Measurements from ENCODE around the gene CHMP6. TPM values are rescaled to one million over a fixed set of nuclear protein-coding genes. Genes with fewer than 3 reads are reported as not detected.

CHMP6 gene
- total RNA-seq, 1 donor from 2014 or later, result 31.1 TPM

DNA sequence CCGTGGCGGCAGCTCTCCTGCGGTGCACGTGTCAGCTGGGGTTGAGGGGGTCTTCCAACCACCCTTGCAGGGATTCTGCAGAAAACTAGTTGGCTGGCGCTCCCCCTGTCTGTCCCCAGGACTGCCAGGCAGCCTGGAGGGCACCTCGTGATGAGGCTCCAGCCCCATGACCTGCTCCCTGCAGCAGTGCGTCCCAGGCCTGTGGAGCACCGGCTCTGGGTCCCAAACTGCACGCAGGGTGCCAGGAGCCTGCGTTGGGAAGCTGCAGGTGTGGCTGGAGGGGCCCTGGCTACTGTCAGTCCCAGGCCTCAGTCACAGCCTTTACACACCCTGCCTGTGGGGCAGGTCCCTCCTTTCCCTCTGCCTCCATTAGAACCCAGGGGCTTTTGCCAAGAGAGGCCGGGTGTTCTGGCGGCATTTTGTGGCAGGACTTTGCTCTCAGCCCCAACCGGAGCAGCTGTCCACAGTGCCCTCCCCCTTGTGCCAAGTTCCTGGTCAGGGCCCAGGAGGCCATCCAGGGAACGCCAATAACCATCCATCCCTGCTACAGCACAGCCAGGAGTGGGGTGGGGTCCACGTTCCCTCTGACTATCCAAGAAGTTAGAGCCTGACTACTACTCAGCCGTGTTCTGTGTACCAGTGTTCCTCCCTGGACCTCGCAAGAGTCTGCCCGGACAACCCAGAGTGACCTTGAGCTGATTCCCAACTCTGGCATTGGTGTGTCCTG lies 9.2 kb downstream of the CHMP6 start:
- H3K4me1 Mint-ChIP-seq (ENCODE audit: unreplicated experiment), result peaks cover 12% of the 10 kb centered on the region
- TF ChIP-seq, protein P1, sequence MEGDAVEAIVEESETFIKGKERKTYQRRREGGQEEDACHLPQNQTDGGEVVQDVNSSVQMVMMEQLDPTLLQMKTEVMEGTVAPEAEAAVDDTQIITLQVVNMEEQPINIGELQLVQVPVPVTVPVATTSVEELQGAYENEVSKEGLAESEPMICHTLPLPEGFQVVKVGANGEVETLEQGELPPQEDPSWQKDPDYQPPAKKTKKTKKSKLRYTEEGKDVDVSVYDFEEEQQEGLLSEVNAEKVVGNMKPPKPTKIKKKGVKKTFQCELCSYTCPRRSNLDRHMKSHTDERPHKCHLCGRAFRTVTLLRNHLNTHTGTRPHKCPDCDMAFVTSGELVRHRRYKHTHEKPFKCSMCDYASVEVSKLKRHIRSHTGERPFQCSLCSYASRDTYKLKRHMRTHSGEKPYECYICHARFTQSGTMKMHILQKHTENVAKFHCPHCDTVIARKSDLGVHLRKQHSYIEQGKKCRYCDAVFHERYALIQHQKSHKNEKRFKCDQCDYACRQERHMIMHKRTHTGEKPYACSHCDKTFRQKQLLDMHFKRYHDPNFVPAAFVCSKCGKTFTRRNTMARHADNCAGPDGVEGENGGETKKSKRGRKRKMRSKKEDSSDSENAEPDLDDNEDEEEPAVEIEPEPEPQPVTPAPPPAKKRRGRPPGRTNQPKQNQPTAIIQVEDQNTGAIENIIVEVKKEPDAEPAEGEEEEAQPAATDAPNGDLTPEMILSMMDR (IDR thresholded peaks at IDR 0.05), result no peak
- no peak for DNase-seq (ENCODE audit: extremely low spot score, unreplicated experiment)

GRCh38 chr17:81002013-81002384 lies 10.4 kb downstream of the CHMP6 start:
- peaks cover 12% of the 10 kb centered on the region for H3K4me1 Mint-ChIP-seq (ENCODE audit: unreplicated experiment)
- H3K4me3 Mint-ChIP-seq (ENCODE audit: unreplicated experiment), result no peak overlapping the region

More for the DNA sequence above, 9.2 kb downstream of the CHMP6 start:
- Mint-ChIP-seq H3K27ac (ENCODE audit: unreplicated experiment) (no peak overlapping the region), H3K36me3 (ENCODE audit: unreplicated experiment) (peaks cover 6% of the 10 kb centered on the region), H3K27me3 (ENCODE audit: unreplicated experiment) (peaks cover 25% of the 10 kb centered on the region), H3K4me3 (ENCODE audit: unreplicated experiment) (no peak overlapping the region), H3K9me3 (ENCODE audit: unreplicated experiment) (no peaks in the 10 kb centered on the region)

DNA sequence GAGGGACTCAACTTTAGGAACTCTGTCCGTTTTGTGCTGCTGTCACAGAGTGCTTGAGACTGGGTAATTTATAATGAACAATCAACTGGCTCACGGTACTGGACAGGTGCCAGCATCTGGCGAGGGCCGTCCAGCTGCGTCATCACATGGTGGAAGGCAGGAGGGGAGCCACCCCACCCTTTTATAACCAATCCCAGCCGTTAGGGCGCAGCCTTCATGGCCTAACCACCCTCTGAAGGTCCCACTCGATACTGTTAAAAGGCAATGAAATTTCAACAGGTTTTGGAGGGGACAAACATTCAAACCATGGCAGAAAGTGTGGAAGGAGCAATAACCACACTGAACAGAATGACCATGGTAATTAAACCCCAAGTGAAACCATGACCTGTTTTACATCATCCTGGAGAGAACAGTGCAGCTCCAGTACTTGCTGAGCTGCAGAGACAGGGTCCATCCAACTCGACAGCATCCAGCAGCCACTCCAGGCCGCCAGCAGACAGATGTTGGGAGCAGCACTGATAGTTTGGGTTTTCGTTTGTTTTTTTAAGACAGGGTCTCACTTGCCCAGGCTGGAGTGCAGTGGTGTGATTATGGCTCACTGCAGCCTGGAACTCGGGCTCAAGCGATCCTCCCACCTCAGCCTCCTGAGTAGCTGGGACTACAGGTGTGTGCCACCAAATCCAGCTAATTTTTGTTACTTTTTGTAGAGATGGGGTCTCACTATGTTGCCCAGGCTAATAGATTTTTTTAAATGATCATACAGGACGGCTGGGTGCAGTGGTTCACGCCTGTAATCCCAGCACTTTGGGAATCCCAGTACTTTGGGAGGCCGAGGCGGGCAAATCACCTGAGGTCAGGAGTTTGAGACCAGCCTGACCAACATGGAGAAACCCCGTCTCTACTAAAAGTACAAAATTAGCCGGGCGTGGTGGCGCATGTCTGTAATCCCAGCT lies 11.0 kb downstream of the CHMP6 start:
- Mint-ChIP-seq H3K27ac (ENCODE audit: unreplicated experiment) (no peak overlapping the region), H3K27me3 (ENCODE audit: unreplicated experiment) (peaks cover 41% of the 10 kb centered on the region), H3K4me1 (ENCODE audit: unreplicated experiment) (peaks cover 12% of the 10 kb centered on the region), H3K9me3 (ENCODE audit: unreplicated experiment) (no peaks in the 10 kb centered on the region), H3K4me3 (ENCODE audit: unreplicated experiment) (peak overlapping the region; percentile 55), H3K36me3 (ENCODE audit: unreplicated experiment) (peaks cover 6% of the 10 kb centered on the region)
- TF ChIP-seq, protein P1 (IDR thresholded peaks at IDR 0.05), result no peak
- DNase-seq (ENCODE audit: extremely low spot score, unreplicated experiment), result no peak

More at GRCh38 chr17:81002013-81002384, 10.4 kb downstream of the CHMP6 start:
- TF ChIP-seq, protein P1 (IDR thresholded peaks at IDR 0.05), result no peak
- peaks cover 35% of the 10 kb centered on the region for H3K27me3 Mint-ChIP-seq (ENCODE audit: unreplicated experiment)
- peaks cover 6% of the 10 kb centered on the region for H3K36me3 Mint-ChIP-seq (ENCODE audit: unreplicated experiment)
- no peak for DNase-seq (ENCODE audit: extremely low spot score, unreplicated experiment)
- H3K9me3 Mint-ChIP-seq (ENCODE audit: unreplicated experiment), result no peaks in the 10 kb centered on the region
- no peak overlapping the region for H3K27ac Mint-ChIP-seq (ENCODE audit: unreplicated experiment)

DNA sequence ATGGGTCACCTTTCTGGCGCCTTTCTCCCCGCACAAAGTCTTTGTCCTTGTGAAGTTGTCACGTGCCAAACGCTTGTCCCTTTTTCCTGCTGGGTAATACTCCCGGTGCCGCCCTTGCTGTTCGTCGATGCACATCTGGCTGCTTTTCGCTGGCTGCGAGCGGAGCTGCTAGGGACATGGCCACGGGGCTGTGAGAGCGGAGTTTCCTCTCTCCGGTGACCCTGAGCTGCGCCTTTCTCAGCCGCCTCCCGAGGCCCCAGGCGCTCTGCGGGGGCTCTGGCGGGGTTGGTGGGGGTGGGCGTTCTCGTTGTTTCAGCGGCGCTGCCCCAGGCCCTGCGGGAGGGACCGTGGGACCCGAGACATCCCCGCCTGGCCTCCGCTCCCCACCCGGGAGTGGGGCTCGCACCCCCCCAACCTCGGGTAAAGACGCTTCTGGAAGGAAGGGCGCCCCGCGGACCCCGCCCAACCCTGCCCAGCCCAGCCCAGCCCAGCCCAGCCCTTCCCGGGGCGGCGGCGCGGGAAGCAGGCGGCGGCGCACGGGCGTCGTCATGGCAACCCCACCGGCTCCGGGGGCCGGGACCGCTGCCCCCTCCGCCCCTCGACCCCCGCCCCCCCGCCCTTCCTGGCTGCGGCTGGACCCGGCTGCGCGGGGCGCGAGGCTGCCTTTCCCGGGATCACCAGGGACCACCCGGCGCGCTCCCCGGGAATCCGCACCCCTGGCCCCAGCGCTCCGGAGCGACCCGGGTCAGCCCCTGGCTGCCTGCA lies 12.3 kb downstream of the CHMP6 start:
- H3K27me3 Mint-ChIP-seq (ENCODE audit: unreplicated experiment), result peaks cover 43% of the 10 kb centered on the region
- H3K36me3 Mint-ChIP-seq (ENCODE audit: unreplicated experiment), result peaks cover 4% of the 10 kb centered on the region
- peaks cover 12% of the 10 kb centered on the region for H3K4me1 Mint-ChIP-seq (ENCODE audit: unreplicated experiment)
- no peak for DNase-seq (ENCODE audit: extremely low spot score, unreplicated experiment)
- peak overlapping the region; percentile 55 for H3K4me3 Mint-ChIP-seq (ENCODE audit: unreplicated experiment)
- H3K9me3 Mint-ChIP-seq (ENCODE audit: unreplicated experiment), result no peaks in the 10 kb centered on the region
- no peak overlapping the region for H3K27ac Mint-ChIP-seq (ENCODE audit: unreplicated experiment)
- TF ChIP-seq, protein P1 (IDR thresholded peaks at IDR 0.05), result no peak
